ENCODE measurements around the gene LTBP2.

The LTBP2 gene

GRCh38 chr14:74570696-74571095 is 41.3 kb downstream of the LTBP2 start:
- TF ChIP-seq POLR2AphosphoS5 (IDR thresholded peaks at IDR 0.05; ENCODE audit: low read depth), result no peak
- no peak for TF ChIP-seq CTCF (IDR thresholded peaks at IDR 0.05; ENCODE audit: insufficient read depth, low read length)
- no peak for TF ChIP-seq SPI1 (IDR thresholded peaks at IDR 0.05; ENCODE audit: borderline replicate concordance, low read depth)
- TF ChIP-seq, protein P1, sequence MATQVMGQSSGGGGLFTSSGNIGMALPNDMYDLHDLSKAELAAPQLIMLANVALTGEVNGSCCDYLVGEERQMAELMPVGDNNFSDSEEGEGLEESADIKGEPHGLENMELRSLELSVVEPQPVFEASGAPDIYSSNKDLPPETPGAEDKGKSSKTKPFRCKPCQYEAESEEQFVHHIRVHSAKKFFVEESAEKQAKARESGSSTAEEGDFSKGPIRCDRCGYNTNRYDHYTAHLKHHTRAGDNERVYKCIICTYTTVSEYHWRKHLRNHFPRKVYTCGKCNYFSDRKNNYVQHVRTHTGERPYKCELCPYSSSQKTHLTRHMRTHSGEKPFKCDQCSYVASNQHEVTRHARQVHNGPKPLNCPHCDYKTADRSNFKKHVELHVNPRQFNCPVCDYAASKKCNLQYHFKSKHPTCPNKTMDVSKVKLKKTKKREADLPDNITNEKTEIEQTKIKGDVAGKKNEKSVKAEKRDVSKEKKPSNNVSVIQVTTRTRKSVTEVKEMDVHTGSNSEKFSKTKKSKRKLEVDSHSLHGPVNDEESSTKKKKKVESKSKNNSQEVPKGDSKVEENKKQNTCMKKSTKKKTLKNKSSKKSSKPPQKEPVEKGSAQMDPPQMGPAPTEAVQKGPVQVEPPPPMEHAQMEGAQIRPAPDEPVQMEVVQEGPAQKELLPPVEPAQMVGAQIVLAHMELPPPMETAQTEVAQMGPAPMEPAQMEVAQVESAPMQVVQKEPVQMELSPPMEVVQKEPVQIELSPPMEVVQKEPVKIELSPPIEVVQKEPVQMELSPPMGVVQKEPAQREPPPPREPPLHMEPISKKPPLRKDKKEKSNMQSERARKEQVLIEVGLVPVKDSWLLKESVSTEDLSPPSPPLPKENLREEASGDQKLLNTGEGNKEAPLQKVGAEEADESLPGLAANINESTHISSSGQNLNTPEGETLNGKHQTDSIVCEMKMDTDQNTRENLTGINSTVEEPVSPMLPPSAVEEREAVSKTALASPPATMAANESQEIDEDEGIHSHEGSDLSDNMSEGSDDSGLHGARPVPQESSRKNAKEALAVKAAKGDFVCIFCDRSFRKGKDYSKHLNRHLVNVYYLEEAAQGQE (IDR thresholded peaks at IDR 0.05; ENCODE audit: insufficient replicate concordance, low read depth), result no peak
- TF ChIP-seq GABPA (IDR thresholded peaks at IDR 0.05; ENCODE audit: low read depth), result no peak
- Histone ChIP-seq H3K27ac (replicated peaks) (no peak overlapping the region), H3K4me3 (replicated peaks; ENCODE audit: insufficient read depth, low read length) (no peak overlapping the region), H3K27me3 (ENCODE audit: insufficient read depth, poor library complexity, severe bottlenecking) (no peaks in the 10 kb centered on the region)
- no peak for DNase-seq (ENCODE audit: low read depth in 1 of 2, low spot score in 1 of 2)

- H3K27ac ChIP-seq (replicated peaks), result no peak overlapping the region
- H3K4me3 ChIP-seq (replicated peaks; ENCODE audit: insufficient read depth, low read length), result no peak overlapping the region
- no peak for DNase-seq (ENCODE audit: low read depth in 1 of 2, low spot score in 1 of 2)
- H3K27me3 ChIP-seq (ENCODE audit: insufficient read depth, poor library complexity, severe bottlenecking), result no peaks in the 10 kb centered on the region
- no peak for TF ChIP-seq POLR2AphosphoS5 (IDR thresholded peaks at IDR 0.05; ENCODE audit: low read depth)
- no peak for TF ChIP-seq GABPA (IDR thresholded peaks at IDR 0.05; ENCODE audit: low read depth)
- no peak for TF ChIP-seq SPI1 (IDR thresholded peaks at IDR 0.05; ENCODE audit: borderline replicate concordance, low read depth)
- TF ChIP-seq CTCF (IDR thresholded peaks at IDR 0.05; ENCODE audit: insufficient read depth, low read length), result no peak
- TF ChIP-seq, protein P1 (IDR thresholded peaks at IDR 0.05; ENCODE audit: insufficient replicate concordance, low read depth), result no peak
These were observed 42.0 kb downstream of the LTBP2 start for GRCh38 chr14:74569806-74570591.

DNA sequence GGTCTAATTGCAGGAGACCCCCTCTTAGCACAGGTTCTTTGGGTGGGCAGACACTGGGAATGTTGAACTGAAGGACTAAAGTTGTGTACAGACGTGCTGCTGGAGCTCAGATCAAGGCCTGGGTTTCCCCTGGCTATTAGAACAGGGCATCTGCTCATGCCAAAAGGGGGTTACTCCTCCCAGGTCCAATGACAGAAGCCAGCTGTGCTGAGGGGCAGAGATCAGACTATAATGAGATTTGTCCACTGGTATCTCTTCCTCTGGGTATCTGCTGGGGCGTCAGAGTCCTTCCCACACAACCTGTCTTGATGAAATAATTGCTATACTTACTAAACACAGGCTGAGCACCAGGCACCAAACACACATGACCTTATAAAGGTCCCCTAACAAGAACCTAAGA is 42.6 kb downstream of the LTBP2 start:
- Histone ChIP-seq H3K27me3 (ENCODE audit: insufficient read depth, poor library complexity, severe bottlenecking) (no peaks in the 10 kb centered on the region), H3K4me3 (replicated peaks; ENCODE audit: insufficient read depth, low read length) (no peak overlapping the region), H3K27ac (replicated peaks) (no peak overlapping the region)
- no peak for DNase-seq (ENCODE audit: low read depth in 1 of 2, low spot score in 1 of 2)
- TF ChIP-seq SPI1 (IDR thresholded peaks at IDR 0.05; ENCODE audit: borderline replicate concordance, low read depth) (no peak), GABPA (IDR thresholded peaks at IDR 0.05; ENCODE audit: low read depth) (no peak), POLR2AphosphoS5 (IDR thresholded peaks at IDR 0.05; ENCODE audit: low read depth) (no peak), CTCF (IDR thresholded peaks at IDR 0.05; ENCODE audit: insufficient read depth, low read length) (no peak)
- TF ChIP-seq, protein P1 (IDR thresholded peaks at IDR 0.05; ENCODE audit: insufficient replicate concordance, low read depth), result no peak
